Immature natural killer cell (primary cell): Measurements from ENCODE around the gene PLK3. TPM values are rescaled to one million over a fixed set of nuclear protein-coding genes. Genes with fewer than 3 reads are reported as not detected.
A peak's percentile ranks its signal among the peaks of the same experiment; 100 is the strongest.
"Not testable (repeated sequence)": the region's sequence is repeated elsewhere in the genome, so short reads cannot be mapped to it uniquely, and the experiment has no call there.

Experiments used
- DNase-seq, 3 donors: peaks; one replicate each; pipeline ENCODE4 v3.0.0; 2022; ENCODE audit warnings: mixed read lengths in 1 of 3
- H3K27ac Mint-ChIP-seq, 6 donors: one replicate each; pipeline ENCODE4 v1.8.0; 2020; ENCODE audit warnings: mixed read lengths in 6 of 6, mild to moderate bottlenecking in 5 of 6, inconsistent platforms in 4 of 6, moderate library complexity in 3 of 6
- H3K27me3 Mint-ChIP-seq, 3 donors: one replicate each; pipeline ENCODE4 v1.8.0; 2020 to 2021; ENCODE audit warnings: low read depth in 3 of 3, mild to moderate bottlenecking in 3 of 3, mixed read lengths in 3 of 3, moderate library complexity in 3 of 3, inconsistent platforms in 1 of 3
- H3K36me3 Mint-ChIP-seq, 3 donors: one replicate each; pipeline ENCODE4 v1.8.0; 2020; ENCODE audit warnings: mixed read lengths in 3 of 3, inconsistent platforms in 2 of 3, mild to moderate bottlenecking in 2 of 3
- H3K4me1 Mint-ChIP-seq, 2 donors: one replicate each; pipeline ENCODE4 v1.8.0; 2020; ENCODE audit warnings: inconsistent platforms in 2 of 2, mild to moderate bottlenecking in 2 of 2, mixed read lengths in 2 of 2, moderate library complexity in 1 of 2
- H3K4me3 Mint-ChIP-seq, 5 donors: one replicate each; pipeline ENCODE4 v1.8.0; 2020; ENCODE audit warnings: mild to moderate bottlenecking in 5 of 5, mixed read lengths in 5 of 5, inconsistent platforms in 3 of 5, moderate library complexity in 3 of 5
- H3K9me3 Mint-ChIP-seq, 6 donors: one replicate each; pipeline ENCODE4 v1.8.0; 2020; ENCODE audit warnings: mild to moderate bottlenecking in 6 of 6, mixed read lengths in 6 of 6, inconsistent platforms in 4 of 6, moderate library complexity in 3 of 6
- polyA plus RNA-seq, 3 donors: library from polyadenylated mRNA; unstranded; fragments of 300-500 nt; fragmentation: Illumina TruSeq; gene quantifications; one replicate each; pipeline ENCODE4 v1.2.3, GENCODE V29; 2021

PLK3 gene
- polyA plus RNA-seq, 3 donors from 2014 or later: 2.1 to 5.0 (median 2.1) TPM

DNA sequence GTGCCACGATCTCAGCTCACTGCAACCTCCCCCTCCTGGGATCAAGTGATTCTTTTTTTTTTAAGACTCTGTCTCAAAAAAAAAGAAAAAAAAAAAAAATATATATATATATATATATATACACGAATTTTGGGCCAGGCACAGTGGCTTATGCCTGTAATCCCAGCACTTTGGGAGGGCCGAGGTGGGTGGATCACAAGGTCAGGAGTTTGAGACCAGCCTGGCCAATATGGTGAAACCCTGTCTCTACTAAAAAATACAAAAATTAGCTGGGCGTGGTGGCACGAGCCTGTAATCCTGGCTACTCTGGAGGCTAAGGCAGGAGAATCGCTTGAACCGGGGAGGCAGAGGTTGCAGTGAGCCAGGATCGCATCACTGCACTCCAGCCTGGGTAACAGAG lies 2.3 kb upstream of the PLK3 start:
- Mint-ChIP-seq H3K4me3 (peak overlapping the region in 1 of 5 donors; percentile 18), H3K4me1 (peaks cover 22 to 23% of the 10 kb centered on the region in 2 donors), H3K27ac (peak overlapping the region in 4 of 6 donors; percentile 16 to 95 (median 51))
- H3K9me3 Mint-ChIP-seq, DNase-seq, H3K36me3 Mint-ChIP-seq, H3K27me3 Mint-ChIP-seq: not testable (repeated sequence)

DNA sequence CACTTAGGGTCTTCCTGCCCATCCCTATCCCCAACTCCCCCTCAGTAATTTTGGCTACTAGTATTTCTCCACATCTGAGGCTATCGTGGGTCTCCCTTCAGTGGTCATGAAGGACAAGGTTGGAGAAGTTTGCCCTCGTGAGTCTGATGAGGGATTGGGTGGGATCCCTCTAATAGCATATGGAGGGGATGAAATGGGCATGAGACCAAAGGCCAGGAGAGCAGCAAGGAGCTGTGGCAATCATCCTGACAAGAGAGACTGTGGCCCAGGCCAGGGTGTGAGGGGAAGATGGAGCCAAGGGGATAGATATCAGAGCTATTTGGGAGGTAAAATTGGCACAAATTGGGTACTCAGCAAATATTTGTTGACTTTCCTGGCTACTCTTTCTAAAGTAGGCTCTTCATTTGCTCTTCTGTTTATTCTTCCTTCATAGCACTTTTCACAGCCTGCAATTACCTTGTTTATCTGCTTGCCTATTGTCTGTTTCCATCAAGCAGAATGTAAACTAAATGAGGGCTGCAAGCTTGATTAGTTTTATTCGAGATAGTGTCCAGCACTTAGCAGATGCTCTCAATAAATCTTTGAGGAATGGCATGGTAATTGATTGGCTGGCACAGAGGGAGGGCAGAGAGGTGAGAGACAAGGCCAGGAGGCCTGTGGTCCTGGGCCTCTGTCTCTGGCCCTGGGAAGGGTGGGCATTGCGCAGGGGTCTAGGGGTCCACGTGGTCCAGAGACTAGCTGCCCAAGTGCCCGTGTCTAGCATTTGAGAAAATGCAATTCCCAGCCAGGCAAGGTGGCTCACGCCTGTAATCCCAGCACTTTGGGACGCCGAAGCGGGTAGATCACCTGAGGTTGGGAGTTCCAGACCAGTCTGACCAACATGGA lies 1.5 kb upstream of the PLK3 start:
- no peaks in the 10 kb centered on the region for H3K36me3 Mint-ChIP-seq
- H3K4me1 Mint-ChIP-seq: peaks cover 22 to 23% of the 10 kb centered on the region in 2 donors
- peak overlapping the region; percentile 6 to 98 (median 46) for H3K4me3 Mint-ChIP-seq
- H3K9me3 Mint-ChIP-seq: no peaks in the 10 kb centered on the region
- peak overlapping the region; percentile 85 to 99 (median 96) for H3K27ac Mint-ChIP-seq
- H3K27me3 Mint-ChIP-seq: peaks cover 2 to 9% (median 4%) of the 10 kb centered on the region in 3 donors
- no peak for DNase-seq

DNA sequence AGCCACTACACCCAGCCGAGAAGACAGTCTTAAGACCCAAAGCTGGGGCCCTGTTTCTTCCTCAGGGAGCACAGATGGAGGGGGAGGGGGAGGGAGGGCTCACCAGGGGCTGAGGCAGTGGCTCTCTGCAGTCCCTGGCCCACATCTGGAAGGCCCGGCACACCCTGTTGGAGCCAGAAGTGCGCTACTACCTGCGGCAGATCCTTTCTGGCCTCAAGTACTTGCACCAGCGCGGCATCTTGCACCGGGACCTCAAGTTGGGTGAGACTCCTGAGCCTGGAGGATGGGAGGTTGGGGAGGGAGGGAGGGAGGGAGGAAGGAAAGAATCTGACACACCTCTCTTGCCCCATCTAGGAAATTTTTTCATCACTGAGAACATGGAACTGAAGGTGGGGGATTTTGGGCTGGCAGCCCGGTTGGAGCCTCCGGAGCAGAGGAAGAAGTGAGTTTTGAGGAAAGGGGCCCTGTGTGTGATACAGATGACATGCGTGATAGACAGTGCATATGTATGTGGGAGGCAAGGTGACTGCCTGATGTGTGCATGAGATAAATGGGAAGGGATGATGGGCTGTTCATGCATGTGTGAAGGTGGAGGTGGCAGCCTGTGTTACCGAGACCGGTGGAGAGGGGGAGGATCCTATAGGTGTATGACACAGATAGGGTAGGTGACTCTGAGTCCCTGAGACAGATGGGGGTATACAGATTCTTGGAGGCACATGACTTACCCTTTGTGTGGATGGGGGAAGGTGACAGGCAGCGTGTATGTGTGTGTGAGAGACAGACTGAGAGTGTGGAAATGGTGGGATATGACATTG lies 1.5 kb downstream of the PLK3 start:
- Mint-ChIP-seq H3K36me3 (peaks cover 0 to 3% (median 0%) of the 10 kb centered on the region in 3 donors), H3K27me3 (peaks cover 2 to 7% (median 2%) of the 10 kb centered on the region in 3 donors), H3K9me3 (no peaks in the 10 kb centered on the region), H3K4me1 (peaks cover 22 to 23% of the 10 kb centered on the region in 2 donors), H3K27ac (peak overlapping the region in 5 of 6 donors; percentile 6 to 66 (median 56)), H3K4me3 (peak overlapping the region; percentile 41 to 81 (median 46))
- DNase-seq: no peak

- Mint-ChIP-seq H3K4me3 (peak overlapping the region in 3 of 5 donors; percentile 18 to 46 (median 46)), H3K36me3 (peaks cover 0 to 3% (median 0%) of the 10 kb centered on the region in 3 donors), H3K9me3 (no peaks in the 10 kb centered on the region), H3K27ac (peak overlapping the region in 3 of 6 donors; percentile 6 to 58 (median 32)), H3K27me3 (peaks cover 2 to 7% (median 2%) of the 10 kb centered on the region in 3 donors), H3K4me1 (peaks cover 28 to 30% of the 10 kb centered on the region in 2 donors)
- DNase-seq: no peak
These were observed 2.3 kb downstream of the PLK3 start for GRCh38 chr1:44802306-44803061.

DNA sequence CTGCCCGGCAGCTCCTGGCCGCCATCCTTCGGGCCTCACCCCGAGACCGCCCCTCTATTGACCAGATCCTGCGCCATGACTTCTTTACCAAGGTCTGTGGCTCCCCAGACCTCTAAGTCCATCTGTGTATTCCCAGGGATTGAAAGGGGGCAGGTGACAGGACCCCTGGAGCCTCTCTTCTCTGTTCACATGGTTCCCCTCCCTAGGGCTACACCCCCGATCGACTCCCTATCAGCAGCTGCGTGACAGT lies 2.8 kb downstream of the PLK3 start:
- Mint-ChIP-seq H3K9me3 (no peaks in the 10 kb centered on the region), H3K27ac (peak overlapping the region in 2 of 6 donors; percentile 53 to 58), H3K4me3 (no peak overlapping the region), H3K36me3 (peaks cover 0 to 3% (median 0%) of the 10 kb centered on the region in 3 donors), H3K4me1 (peaks cover 33 to 35% of the 10 kb centered on the region in 2 donors), H3K27me3 (peaks cover 2 to 7% (median 2%) of the 10 kb centered on the region in 3 donors)
- no peak for DNase-seq

DNA sequence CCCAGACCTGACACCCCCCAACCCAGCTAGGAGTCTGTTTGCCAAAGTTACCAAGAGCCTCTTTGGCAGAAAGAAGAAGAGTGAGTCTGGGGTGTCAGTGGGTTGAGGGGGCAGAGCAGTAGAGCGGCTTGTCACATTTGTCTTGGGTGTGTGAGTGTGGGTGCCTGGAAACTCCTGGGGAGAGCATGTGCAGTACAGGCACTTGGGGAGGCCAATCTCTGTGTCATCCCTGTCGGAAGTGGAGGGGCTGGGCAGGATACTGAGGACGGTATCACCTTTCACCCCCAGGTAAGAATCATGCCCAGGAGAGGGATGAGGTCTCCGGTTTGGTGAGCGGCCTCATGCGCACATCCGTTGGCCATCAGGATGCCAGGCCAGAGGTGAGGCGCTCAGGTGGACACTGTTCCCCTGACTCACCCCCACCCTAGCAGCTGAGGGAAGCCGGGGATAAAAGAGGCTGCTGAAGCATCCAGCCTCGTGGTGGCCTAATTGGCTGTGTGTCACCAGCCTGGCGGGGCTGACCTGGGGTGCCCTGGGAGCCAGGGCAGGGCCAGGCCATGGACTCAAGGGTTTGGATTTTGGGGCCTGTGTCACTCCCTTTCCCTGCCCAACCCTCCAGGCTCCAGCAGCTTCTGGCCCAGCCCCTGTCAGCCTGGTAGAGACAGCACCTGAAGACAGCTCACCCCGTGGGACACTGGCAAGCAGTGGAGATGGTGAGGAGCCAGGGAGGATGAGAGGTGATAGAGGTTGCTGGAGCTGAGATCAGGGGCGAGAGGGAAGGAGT lies 3.3 kb downstream of the PLK3 start:
- Mint-ChIP-seq H3K9me3 (no peaks in the 10 kb centered on the region), H3K4me1 (peaks cover 31 to 39% of the 10 kb centered on the region in 2 donors), H3K27ac (peak overlapping the region in 4 of 6 donors; percentile 17 to 58 (median 42)), H3K27me3 (peaks cover 2 to 7% (median 2%) of the 10 kb centered on the region in 3 donors), H3K4me3 (no peak overlapping the region), H3K36me3 (peaks cover 0 to 3% (median 0%) of the 10 kb centered on the region in 3 donors)
- DNase-seq: no peak

GRCh38 chr1:44805311-44806024 lies 5.3 kb downstream of the PLK3 start:
- no peak for DNase-seq
- Mint-ChIP-seq H3K27ac (peak overlapping the region in 2 of 6 donors; percentile 70 to 76), H3K4me3 (no peak overlapping the region), H3K36me3 (peaks cover 0 to 3% (median 0%) of the 10 kb centered on the region in 3 donors), H3K27me3 (peaks cover 0 to 7% (median 5%) of the 10 kb centered on the region in 3 donors), H3K9me3 (no peaks in the 10 kb centered on the region), H3K4me1 (peaks cover 32 to 47% of the 10 kb centered on the region in 2 donors)

- peaks cover 0 to 7% (median 5%) of the 10 kb centered on the region in 3 donors for H3K27me3 Mint-ChIP-seq
- H3K4me1 Mint-ChIP-seq: peaks cover 38 to 48% of the 10 kb centered on the region in 2 donors
- no peak for DNase-seq
- H3K4me3 Mint-ChIP-seq: no peak overlapping the region
- H3K27ac Mint-ChIP-seq: peak overlapping the region in 1 of 6 donors; percentile 97
- H3K9me3 Mint-ChIP-seq: no peaks in the 10 kb centered on the region
- H3K36me3 Mint-ChIP-seq: peaks cover 0 to 3% (median 0%) of the 10 kb centered on the region in 3 donors
These were observed 6.0 kb downstream of the PLK3 start for GRCh38 chr1:44806025-44806703.

DNA sequence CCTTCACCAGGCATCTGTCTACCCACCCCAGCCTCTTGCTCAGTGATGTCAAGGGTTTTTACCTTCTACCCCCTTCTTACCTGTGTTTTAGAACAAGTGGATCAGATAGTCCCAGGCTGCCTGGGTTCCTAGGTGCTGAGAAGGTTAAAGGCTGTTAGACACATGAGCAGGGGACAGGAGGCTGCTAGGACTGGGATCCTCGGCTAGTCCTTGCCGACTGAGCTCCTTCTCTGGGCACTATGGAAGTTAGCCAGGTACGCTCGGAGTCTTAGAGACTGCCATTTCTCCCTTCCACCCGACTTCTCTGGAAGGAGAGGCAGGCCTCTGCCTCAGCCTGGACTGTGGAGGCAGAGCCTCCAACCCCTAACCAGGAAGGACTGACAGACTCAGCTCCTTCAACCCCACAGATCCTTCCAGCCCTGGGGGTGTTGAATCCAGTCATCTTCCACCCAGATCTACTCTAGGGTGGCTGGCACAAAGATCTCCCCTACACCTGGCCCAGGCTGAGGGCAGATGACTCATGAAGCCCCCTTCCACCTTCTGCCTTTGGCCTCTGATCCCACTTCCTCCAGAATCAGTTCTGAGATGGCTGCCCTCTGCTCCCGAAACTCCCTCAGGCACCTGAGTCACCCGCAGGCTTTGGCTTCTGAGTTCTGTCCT lies 6.7 kb downstream of the PLK3 start, which contains the start of gene DYNLT4:
DYNLT4 (minus strand) TSS at position 648 of the 660 bp plus-strand sequence. CDS start 683 bp downstream, outside the sequence.
- H3K9me3 Mint-ChIP-seq: no peaks in the 10 kb centered on the region
- H3K27me3 Mint-ChIP-seq: peaks cover 0 to 7% (median 5%) of the 10 kb centered on the region in 3 donors
- DNase-seq: no peak
- peaks cover 40 to 49% of the 10 kb centered on the region in 2 donors for H3K4me1 Mint-ChIP-seq
- peak within 1 kb of the TSS in 4 of 5 donors; percentile 17 to 51 (median 42) for H3K4me3 Mint-ChIP-seq
- H3K36me3 Mint-ChIP-seq: peaks cover 0 to 3% (median 0%) of the 10 kb centered on the region in 3 donors
- H3K27ac Mint-ChIP-seq: peak within 1 kb of the TSS; percentile 91 to 98 (median 96)

DNA sequence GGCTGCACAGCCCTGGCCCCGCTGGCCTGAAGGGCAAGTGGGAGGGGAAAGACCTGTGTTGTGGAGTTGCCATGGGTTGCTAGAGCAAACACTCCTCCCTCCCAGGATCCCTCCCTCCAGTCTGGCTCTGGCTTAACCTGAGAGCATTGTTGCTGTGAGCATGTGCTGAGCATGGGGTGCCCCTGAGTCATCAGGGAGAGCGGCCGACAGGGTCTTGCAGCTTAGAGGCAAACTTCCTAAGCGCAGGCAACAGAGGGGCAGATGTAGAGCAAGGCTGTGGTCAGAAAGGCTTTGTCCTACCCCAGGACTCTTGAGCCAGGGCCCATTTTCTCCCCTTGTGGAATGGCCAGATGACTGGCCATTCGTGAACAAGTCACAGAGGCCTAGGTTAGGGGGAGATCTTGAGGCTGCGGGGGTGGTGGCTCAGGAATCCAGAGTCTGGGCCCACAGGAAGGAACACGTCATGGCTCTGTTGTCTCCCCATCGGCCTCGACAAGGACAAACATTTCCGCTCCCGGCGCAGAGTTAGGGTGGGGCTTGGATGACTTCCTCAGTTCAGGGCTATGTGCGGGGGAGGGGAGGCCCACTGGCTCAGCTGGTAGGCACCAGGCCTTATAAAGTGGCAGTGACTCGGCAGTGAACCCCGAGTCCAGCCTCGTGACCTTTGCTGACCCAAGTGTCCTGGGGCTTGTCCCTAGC lies 7.3 kb downstream of the PLK3 start:
- peak; percentile 46 to 61 (median 50) for DNase-seq
- Mint-ChIP-seq H3K4me1 (peaks cover 35 to 48% of the 10 kb centered on the region in 2 donors), H3K9me3 (no peaks in the 10 kb centered on the region), H3K36me3 (peaks cover 0 to 3% (median 0%) of the 10 kb centered on the region in 3 donors), H3K27ac (peak overlapping the region; percentile 91 to 98 (median 96)), H3K4me3 (peak overlapping the region in 4 of 5 donors; percentile 17 to 51 (median 42)), H3K27me3 (peaks cover 0 to 7% (median 5%) of the 10 kb centered on the region in 3 donors)
